ENCODE measurements around the gene PARM1. TPM values are rescaled to one million over a fixed set of nuclear protein-coding genes. Genes with fewer than 3 reads are reported as not detected.
"Not testable (repeated sequence)": the region's sequence is repeated elsewhere in the genome, so short reads cannot be mapped to it uniquely, and the experiment has no call there.

PARM1 gene
- total RNA-seq, 1 donor from 2014 or later, result not detected

DNA sequence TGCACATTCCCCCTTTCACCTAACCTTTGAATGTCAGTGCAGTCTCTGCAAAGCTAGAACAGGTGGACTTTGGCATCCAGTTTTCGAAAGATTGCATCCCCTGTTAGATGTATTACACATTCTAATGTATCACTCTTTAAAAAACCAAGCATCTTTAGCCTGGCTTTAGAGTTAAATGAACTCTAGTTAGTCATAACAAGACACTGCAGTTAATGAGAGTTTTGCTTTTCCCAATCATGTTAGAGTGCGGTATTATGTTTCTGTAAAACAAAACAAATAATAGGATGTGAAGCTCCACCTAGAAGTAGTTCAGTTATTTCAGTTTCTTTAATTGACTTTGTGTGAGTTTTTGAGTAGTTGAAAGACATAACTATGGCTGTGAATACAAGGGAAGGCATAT lies 42.2 kb downstream of the PARM1 start:
- FAIRE-seq (no peak), DNase-seq (ENCODE audit: low read depth) (no peak)
- no peaks in the 10 kb centered on the region for H3K27me3 ChIP-seq (ENCODE audit: control insufficient read depth, insufficient read depth, low read length)
- H3K36me3 ChIP-seq (ENCODE audit: control insufficient read depth, insufficient read depth, low read length), result no peaks in the 10 kb centered on the region
- TF ChIP-seq, protein P1, sequence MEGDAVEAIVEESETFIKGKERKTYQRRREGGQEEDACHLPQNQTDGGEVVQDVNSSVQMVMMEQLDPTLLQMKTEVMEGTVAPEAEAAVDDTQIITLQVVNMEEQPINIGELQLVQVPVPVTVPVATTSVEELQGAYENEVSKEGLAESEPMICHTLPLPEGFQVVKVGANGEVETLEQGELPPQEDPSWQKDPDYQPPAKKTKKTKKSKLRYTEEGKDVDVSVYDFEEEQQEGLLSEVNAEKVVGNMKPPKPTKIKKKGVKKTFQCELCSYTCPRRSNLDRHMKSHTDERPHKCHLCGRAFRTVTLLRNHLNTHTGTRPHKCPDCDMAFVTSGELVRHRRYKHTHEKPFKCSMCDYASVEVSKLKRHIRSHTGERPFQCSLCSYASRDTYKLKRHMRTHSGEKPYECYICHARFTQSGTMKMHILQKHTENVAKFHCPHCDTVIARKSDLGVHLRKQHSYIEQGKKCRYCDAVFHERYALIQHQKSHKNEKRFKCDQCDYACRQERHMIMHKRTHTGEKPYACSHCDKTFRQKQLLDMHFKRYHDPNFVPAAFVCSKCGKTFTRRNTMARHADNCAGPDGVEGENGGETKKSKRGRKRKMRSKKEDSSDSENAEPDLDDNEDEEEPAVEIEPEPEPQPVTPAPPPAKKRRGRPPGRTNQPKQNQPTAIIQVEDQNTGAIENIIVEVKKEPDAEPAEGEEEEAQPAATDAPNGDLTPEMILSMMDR (IDR thresholded peaks at IDR 0.05; ENCODE audit: insufficient read depth, low read length, severe bottlenecking), result no peak
- no peak overlapping the region for H3K4me3 ChIP-seq (ENCODE audit: low read depth, low read length)

DNA sequence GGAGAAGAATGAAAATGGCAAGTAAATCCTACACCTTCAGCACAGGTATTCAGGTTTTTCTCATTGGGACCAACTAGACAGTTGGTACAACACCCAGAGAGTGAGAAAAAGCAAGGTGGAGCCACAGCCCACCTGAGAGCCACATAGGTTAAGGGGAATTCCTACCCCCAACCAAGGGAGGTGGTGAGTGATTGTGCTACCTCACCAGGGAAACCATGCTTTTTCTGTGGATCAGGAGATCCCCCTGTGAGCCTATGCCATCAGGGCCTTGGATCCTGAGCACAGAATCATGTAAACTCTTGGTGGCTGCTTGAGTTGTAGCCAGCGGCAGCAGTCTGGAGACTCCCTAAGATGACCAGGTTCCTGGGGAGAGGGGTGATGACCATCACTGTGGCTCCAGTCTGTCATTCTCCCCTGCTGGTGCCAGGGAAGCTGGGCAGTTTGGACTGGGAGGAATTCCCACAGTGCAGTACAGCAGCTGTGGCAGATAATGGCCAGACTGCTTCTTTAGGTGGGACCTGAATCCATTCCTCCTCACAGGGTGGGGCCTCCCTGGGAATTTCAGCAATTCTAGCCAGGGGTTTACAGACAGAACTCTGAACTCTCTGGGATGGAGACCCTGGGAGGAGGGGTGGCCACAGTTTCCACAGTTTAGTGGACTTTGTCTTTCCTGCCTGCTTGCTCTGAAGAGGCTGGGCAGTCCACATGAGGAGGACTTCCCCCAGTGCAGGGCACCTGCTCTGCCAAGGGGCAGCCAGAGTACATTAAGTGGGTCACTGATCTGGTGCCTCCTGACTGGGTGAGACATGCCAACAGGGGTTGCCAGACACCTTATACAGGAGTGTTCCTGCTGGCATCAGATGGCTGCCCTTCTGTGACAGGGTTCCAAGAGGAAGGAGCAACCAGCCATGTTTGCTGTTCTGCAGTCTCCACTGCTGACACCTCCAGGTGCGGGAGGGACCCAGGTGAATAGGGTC lies 43.2 kb downstream of the PARM1 start:
- FAIRE-seq, result peak; percentile 50

DNA sequence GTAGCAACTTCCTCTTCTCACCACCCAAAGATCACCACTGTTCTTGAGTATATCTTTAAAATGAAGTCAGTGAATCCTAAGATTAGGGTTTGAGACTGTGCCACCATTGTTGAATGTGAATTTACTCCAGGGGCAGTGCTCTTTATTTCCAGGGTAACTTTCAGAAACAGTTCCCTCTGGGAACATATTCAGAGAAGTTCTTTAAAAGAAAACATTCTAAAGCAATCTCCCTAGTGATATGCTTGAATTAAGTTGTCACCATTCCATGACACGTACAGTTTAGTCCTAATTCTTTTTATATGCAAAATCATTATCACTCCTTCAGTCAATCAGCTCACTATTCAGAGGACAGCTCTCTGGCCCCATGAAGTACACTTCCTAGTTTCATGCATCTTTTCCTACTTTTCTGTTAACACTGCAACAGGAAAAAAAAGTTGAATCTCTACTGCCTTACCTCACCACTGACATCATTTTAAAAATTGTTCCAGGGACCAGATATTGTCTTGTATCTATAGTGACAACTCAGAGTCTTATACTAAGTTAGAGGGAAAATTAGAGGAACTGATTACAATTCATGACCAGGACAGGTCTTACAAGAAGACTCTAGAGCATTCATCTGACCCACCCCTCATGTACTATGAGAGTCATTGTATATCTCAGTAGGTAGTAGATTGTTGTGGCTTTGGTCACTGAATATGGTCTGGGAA lies 49.8 kb downstream of the PARM1 start:
- Histone ChIP-seq H3K4me3 (ENCODE audit: low read depth, low read length) (no peak overlapping the region), H3K27me3 (ENCODE audit: control insufficient read depth, insufficient read depth, low read length) (no peaks in the 10 kb centered on the region), H3K36me3 (ENCODE audit: control insufficient read depth, insufficient read depth, low read length) (no peaks in the 10 kb centered on the region)
- no peak for FAIRE-seq
- DNase-seq (ENCODE audit: low read depth), result no peak
- TF ChIP-seq, protein P1 (IDR thresholded peaks at IDR 0.05; ENCODE audit: insufficient read depth, low read length, severe bottlenecking), result no peak

More for the DNA sequence above, 43.2 kb downstream of the PARM1 start:
- DNase-seq (ENCODE audit: low read depth), result no peak
- no peaks in the 10 kb centered on the region for H3K36me3 ChIP-seq (ENCODE audit: control insufficient read depth, insufficient read depth, low read length)
- no peaks in the 10 kb centered on the region for H3K27me3 ChIP-seq (ENCODE audit: control insufficient read depth, insufficient read depth, low read length)
- TF ChIP-seq, protein P1 (IDR thresholded peaks at IDR 0.05; ENCODE audit: insufficient read depth, low read length, severe bottlenecking), result no peak
- no peak overlapping the region for H3K4me3 ChIP-seq (ENCODE audit: low read depth, low read length)

DNA sequence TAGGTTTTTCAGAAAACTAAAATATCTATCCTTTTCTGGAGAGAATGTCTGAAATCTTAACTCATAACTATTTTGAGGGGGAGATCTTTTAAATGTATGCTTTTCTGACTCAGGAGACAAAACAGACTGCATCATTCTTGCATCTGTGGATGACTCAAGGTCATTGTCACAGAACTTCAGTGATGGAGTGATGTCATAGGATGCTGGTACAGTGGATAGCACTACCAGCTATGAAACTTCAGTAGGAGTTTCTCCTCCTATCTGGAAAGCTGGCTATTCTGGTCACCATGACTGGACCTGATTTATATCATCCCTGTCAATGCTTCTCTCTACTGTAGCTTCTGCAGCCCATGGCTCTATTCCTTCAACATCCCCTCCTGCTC lies 50.3 kb downstream of the PARM1 start:
- H3K4me3 ChIP-seq (ENCODE audit: low read depth, low read length), result no peak overlapping the region
- FAIRE-seq, result no peak

DNA sequence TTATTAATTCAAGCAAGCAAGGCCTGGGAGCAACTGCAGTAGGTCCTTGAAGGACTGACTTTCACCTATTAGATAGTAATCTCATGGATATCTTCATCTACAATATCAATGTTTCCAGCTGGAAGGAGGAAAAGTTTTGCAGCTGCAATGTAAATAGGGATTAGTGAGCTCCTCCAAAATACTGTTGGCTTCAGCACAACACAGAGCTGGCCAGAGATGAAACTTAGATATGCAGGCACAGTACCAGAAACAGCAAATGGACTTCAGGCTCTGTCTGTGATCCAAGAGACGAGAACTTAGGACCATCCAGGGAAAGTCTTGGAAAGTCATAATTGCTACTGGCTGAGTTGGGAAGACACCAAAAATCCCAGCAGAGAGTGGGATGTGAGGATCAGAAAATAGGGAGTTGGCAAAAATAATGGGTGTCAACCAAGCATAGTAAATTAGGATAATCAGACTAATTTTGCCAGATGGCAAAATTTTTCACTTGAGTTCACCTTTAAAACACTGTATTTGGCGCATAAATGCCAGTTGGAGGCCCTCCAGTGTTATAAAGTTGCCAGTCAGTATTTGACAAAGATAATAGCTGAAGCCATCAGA lies 57.5 kb downstream of the PARM1 start:
- H3K4me3 ChIP-seq (ENCODE audit: low read depth, low read length), result no peak overlapping the region
- DNase-seq (ENCODE audit: low read depth), result no peak
- no peaks in the 10 kb centered on the region for H3K36me3 ChIP-seq (ENCODE audit: control insufficient read depth, insufficient read depth, low read length)
- no peak for FAIRE-seq
- no peaks in the 10 kb centered on the region for H3K27me3 ChIP-seq (ENCODE audit: control insufficient read depth, insufficient read depth, low read length)
- TF ChIP-seq, protein P1 (IDR thresholded peaks at IDR 0.05; ENCODE audit: insufficient read depth, low read length, severe bottlenecking), result no peak

More for the DNA sequence above, 50.3 kb downstream of the PARM1 start:
- TF ChIP-seq, protein P1 (IDR thresholded peaks at IDR 0.05; ENCODE audit: insufficient read depth, low read length, severe bottlenecking), result no peak
- DNase-seq (ENCODE audit: low read depth), result no peak
- Histone ChIP-seq H3K27me3 (ENCODE audit: control insufficient read depth, insufficient read depth, low read length) (no peaks in the 10 kb centered on the region), H3K36me3 (ENCODE audit: control insufficient read depth, insufficient read depth, low read length) (no peaks in the 10 kb centered on the region)

DNA sequence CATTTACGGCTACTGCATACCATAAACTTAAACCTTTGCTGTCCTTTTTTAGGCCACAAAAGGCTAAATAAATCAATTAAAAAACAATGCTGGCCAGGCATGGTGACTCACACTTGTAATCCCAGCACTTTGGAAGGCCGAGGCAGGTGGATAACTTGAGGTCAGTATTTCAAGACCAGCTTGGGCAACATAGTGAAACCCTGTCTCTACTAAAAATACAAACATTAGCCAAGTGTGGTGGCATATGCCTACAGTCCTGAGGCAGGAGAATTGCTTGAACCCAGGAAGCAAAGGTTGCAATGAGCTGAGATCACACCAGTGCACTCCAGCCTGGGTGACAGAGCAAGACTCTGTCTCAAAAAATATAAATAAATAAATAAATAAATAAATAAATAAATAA lies 61.5 kb downstream of the PARM1 start:
- not testable (repeated sequence) for H3K4me3 ChIP-seq (ENCODE audit: low read depth, low read length); H3K36me3 ChIP-seq (ENCODE audit: control insufficient read depth, insufficient read depth, low read length); FAIRE-seq; DNase-seq (ENCODE audit: low read depth); H3K27me3 ChIP-seq (ENCODE audit: control insufficient read depth, insufficient read depth, low read length)
